HUDEP-2 (cell line): ENCODE results near the gene GRK5.
"Not testable (repeated sequence)": the region's sequence is repeated elsewhere in the genome, so short reads cannot be mapped to it uniquely, and the experiment has no call there.

ENCODE experiments used
- DNase-seq, 76 experiments: peaks; one replicate each; lab custom pipeline; 2025; ENCODE audit not compliant: unreplicated experiment in 76 of 76; lab: John Stamatoyannopoulos, UW

GRK5 gene

DNA sequence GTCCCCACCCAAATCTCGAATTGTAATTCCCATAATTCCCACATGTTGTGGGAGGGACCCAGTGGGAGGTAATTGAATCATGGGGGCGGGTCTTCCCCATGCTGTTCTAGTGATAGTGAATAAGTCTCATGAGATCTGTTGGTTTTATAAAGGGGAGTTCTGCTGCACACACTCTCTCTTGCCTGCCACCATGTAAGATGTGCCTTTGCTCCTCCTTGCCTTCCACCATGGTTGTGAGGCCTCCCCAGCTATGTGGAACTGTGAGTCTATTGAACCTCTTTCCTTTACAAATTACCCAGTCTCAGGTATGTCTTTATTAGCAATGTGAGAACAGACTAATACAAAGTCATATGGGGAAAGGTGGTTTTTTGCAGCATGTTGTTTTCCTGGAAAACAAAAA, 255.8 kb downstream of the GRK5 start:
- DNase-seq = not testable (repeated sequence)

DNA sequence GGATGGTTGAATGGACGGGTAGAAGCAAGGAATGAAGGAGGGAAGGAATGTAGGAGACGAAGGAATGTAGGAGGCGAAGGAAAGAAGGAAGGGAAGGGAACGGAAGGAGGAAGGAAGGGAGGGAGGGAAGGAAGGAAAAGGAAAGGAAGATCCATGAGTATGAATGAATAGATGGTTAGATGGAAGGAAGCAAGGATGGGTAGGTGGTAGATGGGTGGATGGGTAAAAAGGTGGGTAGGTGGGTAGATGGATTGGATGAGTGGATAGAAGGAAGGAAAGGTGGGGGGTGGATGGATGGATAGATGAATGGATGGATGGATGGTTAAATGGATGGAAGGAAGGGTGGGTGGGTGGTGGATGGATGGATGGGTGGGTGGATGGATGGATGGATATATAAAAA, 257.7 kb downstream of the GRK5 start:
- DNase-seq = no peak

DNA sequence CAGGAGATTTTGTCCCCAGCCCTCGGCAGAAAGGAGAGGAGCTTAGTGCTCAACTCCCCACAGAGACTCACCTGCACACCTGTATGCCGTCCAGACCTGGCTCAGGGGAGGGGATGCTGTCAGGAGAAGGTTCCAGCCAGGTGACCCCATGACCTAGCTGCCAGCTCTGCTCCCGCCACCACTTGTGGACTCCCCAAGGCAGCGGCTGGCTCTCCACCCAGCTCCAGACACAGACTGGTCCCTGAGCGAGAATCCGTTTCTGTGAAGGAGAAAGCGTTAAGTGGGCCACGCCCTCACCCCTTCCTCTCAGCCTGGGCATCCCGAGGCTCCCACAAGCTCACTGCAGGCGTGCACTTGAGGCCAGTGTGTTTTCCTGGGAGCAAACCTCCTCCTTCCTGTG, 258.7 kb downstream of the GRK5 start:
- no peak for DNase-seq

DNA sequence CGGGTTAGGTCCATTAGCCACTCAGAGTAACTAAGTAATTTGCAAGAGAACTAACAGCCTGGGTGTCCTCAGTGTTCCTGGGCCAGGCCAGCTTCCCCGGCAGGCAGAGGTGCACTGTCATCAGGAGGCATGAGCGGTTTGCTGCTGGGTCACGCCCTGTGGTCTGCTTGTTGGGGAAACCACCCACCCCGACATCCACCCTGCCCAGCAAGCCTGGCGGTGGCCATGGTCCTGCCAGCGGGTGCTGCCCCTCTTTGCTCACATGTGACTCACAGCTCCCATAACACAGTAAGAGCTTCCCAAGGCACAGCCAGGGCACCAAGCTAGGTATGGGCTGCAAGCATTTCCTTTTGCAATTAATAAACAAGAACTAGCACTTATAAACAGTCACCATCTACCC, 259.3 kb downstream of the GRK5 start:
- peak in 30 of 76 experiments; percentile 3 to 35 (median 16) for DNase-seq

DNA sequence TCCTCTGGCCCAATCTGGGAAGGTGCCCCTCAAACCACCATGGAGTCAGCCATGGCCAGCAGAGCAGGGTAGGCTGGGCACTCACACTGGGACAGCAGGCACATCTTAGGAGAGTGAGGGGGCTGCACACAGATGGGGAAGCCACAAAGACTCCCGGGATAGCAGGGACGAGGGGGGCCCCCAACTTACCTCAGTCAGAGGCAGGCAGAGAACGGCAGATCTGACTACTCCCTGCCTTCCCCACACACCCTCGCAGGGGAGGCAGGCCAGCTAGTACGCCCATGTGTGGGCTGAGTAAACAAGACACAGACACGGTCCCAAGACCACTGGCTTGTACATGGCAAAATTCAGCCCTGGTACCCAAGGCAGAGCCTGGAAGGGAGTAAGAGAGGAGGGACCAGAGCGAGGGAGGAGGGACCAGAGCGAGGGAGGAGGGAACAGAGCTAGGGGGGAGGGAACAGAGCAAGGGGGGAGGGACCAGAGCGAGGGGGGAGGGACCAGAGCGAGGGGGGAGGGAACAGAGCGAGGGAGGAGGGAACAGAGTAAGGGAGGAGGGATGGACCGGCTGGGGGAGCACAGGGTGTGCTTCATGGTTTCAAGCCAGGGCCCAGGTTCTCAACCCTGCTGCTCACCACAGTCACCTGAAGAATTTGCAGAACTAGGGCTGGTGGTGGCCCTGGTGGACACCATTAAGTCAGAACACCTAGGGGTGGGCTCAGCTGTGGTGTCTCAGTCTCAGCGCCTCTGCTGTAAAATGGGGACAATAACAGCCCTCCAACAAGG, 261.4 kb downstream of the GRK5 start:
- peak in 1 of 76 experiments; percentile 2 for DNase-seq

DNA sequence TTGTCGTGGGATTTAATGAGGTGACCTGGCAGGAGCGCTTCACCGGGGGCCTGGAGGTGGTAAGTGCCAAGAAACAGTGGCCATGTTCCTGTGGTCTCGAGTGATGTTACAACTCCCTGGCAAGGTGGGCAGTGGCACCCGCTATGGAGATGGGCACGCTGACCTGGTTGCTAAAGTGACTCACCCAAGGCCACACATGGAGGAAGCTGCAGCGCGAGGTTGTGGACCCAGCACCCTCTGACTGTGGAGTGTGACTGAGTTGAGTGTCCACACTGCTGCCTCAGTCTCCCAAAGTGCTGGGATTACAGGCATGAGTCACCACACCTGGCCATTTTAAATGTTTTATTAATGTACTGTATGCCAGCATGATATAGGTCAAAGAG, 261.9 kb downstream of the GRK5 start:
- no peak for DNase-seq

DNA sequence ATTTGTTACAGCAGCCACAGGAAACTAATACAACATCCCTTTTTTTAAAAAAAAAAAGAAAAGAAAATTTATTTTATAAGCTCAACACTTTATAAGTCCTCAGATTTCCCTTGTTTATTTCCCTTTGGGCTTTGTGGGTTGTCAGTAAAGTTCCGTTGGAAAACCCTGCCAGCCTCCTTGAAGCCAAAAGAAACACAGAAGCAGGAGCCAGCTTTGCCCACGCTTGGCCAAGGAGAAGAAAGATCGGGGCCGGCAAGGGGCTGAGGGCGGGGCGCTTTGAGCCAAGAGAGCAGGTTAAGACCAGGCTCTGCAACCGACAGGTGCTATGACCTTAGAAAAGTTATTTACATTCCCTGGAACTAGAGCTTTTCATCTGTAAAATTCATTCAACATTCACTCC, 262.5 kb downstream of the GRK5 start:
- no peak for DNase-seq

DNA sequence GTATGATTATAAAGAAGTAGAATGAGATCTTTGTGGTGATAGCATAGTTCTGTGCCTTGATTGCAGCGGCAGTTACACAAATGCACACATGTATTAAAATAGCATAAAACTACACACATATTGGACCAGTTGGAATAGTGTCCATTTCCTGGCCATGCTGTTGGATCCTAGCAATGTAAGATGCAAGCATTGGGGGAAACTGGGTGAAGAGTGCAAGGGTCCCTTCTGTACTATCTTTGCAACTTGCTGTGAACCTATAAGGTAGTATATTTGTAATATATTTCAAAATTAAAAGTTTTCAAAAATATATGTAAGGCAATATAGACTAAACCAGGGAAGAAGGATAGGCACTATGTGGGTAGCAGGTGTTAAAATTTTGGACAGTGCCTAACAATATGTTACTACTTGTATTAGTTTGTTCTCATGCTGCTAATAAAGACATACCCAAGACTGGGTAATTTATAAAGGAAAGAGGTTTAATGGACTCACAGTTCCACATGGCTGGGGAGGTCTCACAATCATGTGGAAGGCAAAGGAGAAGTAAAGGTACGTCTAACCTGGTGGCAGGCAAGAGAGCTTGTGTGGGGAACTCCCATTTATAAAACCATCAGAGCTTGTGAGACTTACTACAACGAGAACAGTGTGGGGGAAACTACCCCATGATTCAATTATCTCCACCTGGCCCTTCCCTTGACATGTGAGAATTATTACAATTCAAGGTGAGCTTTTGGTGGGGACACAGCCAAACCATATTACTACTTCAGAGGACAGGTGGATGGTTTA, 263.7 kb downstream of the GRK5 start:
- no peak for DNase-seq

DNA sequence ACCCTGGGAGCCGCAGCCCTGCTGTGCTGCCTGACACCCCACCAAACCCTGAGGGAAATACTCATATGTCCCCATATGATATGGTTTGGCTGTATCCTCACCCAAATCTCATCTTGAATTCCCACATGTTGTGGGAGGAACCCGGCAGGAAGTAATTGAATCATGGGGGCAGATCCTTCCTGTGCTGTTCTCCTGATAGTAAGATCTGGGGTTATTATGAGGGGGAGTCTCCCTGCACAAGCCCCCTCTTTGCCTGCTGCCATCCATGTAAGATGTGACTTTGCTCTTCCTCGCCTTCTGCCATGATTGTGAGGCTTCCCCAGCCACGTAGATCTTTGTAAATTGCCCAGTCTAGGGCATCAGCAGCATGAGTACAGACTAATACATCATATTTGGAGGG, 266.4 kb downstream of the GRK5 start:
- no peak for DNase-seq

DNA sequence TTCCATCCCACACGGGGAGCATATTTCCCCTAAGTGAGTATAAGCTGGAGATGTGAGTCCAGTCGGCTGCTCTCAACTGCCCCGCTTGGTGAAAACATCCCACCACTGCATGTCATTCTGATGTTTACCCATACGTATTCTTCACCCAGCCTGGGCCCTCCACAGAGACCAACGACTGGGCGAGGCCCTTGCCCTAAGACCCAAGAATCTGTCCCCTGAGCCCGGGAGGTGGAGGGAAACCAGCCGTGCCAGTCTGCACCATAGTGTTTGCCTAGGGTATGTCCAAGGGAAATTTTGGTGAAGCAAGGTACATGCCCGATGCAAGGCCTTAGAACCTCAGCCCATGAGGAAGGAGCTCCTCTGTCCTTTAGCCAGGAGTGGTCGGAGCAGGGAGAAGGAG, 267.2 kb downstream of the GRK5 start:
- no peak for DNase-seq

DNA sequence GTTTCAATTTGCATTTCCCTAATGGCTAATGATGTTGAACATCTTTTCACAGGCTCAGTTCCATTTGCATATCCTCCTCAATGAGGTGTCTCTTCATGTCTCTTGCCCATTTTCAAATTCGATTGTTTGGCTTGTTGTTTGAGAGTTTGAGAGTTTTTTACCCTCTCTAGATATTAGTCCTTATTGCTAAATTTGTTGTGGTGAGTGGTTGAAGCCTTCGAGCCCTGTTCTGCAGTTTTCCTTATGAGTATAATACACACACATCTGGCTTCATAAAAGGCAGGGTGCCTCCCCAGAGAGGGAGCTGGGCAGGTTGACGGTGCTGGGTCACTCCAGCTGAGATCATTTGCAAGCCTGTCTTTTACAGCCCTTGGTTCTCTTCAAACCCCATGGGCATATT, 270.1 kb downstream of the GRK5 start:
- DNase-seq = no peak

DNA sequence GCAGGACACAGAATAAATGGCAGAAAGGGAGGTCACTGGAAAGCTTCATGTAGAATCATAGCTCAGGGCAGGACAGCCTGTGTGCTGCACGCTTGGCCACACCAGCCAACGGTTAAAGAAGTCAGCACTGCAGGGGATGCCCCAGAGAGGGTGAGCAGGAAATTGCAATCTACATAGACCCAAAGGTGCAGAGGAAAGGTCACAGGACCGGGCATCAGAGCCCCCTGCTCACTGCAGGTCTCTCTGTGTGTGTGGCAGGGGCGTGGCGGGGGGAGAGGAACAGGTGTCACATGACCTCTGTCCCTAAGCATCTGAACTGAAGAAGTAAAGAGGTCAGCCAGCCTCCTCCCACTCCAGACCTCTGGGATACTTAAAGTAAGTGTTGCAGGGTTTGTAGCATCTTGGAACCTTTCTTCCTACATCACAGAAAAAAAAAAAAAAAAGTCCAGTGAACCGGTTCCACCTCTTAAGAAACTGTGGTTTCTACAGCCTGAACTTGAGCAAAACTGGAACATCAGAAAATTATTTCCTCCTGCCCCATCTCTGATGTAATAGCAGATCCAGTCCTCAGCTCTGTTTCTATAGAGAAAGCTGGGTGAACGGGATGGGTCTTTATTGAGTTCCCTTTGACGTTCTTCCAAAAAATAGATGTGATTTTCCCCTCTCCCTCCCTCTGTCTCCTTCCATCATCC, 270.9 kb downstream of the GRK5 start:
- no peak for DNase-seq

DNA sequence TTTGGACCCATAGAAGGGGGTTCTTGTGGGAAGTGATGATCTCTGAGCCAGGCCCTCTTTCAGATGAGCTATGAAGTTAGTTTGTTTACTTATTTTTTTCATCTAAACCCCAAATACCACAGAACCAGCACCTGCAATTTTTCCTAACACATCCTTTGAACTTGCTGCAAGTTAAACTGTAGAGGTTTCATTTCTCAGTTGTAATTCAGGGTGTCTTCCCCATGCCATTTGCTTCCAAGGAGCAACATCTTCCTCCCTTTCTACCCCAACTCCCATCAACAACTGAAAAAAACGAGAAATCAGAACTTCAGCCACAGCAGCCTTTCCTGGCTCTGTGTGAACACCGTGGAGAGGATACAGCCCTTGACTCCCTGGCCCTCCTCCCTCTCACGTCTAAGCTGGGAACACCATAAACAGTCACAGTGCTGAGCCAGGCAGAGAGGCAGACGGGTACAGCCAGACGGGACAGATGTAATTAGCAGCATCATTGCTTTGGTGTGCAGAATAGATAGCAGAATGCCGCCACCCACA, 271.5 kb downstream of the GRK5 start:
- DNase-seq = no peak

DNA sequence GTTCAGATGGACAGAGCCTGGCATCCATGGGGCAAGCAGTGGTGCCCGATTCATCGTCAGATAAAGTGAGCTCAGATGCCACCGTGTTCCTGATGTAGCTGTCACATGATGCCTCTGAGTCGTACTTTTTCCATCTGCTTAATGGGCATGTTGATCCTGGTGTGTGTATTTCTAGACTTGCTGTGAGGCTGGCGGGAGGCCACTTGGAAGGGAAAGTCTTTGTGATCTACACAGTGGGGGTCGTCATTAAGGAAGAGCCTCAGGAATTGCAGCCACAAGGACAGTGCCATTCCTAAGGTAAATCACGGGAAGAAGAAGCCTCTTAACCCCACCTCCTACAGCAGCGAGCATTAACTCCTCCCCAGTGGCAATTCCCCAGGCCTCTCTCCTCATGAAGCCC, 272.2 kb downstream of the GRK5 start:
- no peak for DNase-seq

DNA sequence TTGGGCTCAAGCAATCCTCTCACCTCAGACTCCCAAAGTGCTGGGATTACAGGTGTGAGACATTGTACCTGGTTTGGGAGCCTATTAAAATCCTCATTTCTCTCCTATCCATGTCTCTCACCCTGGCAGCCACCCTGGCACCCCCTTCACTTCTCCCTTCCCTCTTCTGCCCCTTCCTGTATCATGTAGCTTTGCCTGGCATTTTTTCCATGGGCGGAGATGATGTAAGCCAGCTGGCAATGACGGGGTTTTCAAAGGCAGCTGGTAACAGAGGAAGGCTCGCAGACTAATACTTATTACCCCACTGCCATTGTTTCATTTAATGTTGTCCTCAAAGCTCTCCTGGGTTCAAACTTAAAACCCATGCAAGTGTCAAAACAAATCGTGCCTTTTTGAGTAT, 273.3 kb downstream of the GRK5 start:
- no peak for DNase-seq

DNA sequence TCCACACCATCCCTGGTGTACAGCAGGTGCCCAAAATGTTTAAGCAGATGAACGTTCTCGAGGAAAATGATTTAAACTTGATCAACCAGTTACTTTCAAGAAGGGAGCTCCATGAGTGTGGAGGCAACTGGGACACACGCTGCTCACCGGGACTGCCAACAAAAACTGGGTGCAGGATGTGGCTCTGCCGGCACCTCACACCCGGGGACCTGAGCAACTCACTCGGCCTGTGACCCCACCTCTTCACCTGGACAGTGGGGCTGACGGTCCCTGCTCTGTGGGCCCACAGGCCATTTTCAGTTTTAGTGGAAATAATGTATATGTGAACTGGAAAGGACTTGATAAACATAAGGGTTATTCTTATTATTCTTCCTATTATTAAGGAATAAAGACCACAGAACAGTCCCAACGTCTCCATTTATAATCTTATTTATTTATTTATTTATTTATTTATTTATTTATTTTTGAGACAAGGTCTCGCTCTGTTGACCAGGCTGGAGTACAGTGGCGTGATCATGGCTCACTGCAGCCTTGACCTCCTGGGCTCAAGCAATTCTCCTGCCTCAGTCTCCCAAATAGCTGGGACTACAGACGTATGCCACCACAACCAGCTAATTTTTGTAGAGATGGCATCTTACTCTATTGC, 274.5 kb downstream of the GRK5 start:
- DNase-seq = no peak

DNA sequence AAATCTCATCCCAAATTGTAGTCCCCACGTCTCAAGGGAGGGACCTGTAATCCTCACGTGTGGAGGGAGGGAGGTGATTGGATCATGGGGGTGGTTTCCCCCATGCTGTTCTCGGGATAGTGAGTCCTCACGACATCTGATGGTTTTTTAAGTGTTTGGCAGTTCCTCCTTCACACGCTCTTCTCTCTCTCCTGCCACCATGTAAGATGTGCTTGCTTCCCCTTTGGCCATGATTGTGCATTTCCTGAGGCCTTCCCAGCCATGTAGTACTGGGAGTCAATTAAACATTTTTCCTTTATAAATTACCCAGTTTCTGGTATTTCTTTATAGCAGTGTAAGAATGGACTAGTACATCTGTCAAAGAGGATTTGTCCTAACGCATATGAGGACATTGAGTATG, 275.6 kb downstream of the GRK5 start:
- no peak for DNase-seq

DNA sequence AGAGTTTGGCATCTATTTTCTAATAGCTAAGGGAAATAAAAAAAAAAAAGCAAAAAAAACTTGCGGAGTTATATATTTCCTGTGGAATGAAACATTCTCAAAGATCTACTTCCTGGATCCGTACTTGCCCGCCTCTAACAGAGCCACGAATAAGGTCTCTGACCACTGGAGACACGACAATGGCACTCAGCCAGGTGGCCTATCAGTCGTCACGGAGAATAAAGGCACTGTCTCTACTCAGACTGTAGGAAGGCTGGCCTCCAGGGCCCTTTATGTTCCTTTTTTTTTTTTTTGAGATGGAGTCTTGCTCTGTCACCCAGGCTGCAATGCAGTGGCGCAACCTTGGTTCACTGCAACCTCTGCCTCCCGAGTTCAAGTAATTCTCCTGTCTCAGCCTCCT, 276.5 kb downstream of the GRK5 start:
- DNase-seq = no peak

DNA sequence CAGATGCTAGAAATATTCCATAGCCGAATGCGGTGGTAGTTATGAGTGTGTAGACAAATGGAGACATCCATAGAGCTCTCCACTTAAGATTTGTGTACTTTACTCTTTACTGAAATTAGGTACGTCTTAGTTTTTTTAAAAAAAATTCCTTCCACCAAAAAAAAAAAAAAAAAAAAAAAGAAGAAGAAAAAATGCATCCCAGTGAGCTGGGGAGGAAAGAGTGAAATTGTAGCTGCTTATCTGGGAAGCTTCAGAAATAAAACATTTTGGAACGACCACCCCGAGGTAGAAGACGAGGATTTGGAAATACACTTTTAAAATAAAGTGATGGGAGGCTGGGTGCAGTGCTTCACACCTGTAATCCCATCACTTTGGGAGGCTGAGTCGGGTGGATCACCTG, 281.3 kb downstream of the GRK5 start:
- no peak for DNase-seq

DNA sequence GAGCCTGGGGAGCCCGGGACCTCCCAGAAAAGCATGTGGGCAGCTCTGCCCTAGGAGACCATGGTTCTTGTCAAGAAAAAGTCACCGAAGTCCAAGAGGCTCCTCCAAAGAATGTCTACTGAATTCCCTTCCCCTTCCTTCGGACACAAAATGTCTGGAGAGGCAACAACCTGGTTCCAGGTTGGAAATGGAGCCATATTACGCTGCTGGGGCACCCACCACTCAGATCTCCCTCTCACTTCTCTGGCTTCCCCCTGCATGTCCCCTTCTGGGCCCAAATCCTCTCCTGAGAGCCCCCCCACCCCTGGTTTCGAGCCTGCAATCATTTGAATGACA, 282.6 kb downstream of the GRK5 start:
- DNase-seq = no peak
